ENCODE measurements around the gene IQUB. TPM values are rescaled to one million over a fixed set of nuclear protein-coding genes. Genes with fewer than 3 reads are reported as not detected.

Gene IQUB
- polyA plus RNA-seq, 1 donor (not counting 4 experiments of a cell fraction or from before 2014, with no cell fraction given): 0.04 TPM

- no peaks in the 10 kb centered on the region for H3K79me2 ChIP-seq (ENCODE audit: control insufficient read depth, insufficient read depth, low read length)
- H3K4me2 ChIP-seq (ENCODE audit: control insufficient read depth, extremely low read depth, insufficient read depth, low read depth, low read length): no peak overlapping the region
- H3K36me3 ChIP-seq (ENCODE audit: control insufficient read depth in 2 of 2, extremely low read depth in 1 of 2, insufficient read depth in 2 of 2, low read length in 2 of 2): no peaks in the 10 kb centered on the region
- no peaks in the 10 kb centered on the region for H4K20me1 ChIP-seq (ENCODE audit: control insufficient read depth, extremely low read depth, insufficient read depth, low read length)
- H3K9ac ChIP-seq (ENCODE audit: control insufficient read depth, extremely low read depth, insufficient read depth, low read length): no peak overlapping the region
- no peak for TF ChIP-seq EZH2 (IDR thresholded peaks at IDR 0.05; ENCODE audit: low read length)
- TF ChIP-seq, protein P1, sequence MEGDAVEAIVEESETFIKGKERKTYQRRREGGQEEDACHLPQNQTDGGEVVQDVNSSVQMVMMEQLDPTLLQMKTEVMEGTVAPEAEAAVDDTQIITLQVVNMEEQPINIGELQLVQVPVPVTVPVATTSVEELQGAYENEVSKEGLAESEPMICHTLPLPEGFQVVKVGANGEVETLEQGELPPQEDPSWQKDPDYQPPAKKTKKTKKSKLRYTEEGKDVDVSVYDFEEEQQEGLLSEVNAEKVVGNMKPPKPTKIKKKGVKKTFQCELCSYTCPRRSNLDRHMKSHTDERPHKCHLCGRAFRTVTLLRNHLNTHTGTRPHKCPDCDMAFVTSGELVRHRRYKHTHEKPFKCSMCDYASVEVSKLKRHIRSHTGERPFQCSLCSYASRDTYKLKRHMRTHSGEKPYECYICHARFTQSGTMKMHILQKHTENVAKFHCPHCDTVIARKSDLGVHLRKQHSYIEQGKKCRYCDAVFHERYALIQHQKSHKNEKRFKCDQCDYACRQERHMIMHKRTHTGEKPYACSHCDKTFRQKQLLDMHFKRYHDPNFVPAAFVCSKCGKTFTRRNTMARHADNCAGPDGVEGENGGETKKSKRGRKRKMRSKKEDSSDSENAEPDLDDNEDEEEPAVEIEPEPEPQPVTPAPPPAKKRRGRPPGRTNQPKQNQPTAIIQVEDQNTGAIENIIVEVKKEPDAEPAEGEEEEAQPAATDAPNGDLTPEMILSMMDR (optimal IDR thresholded peaks at IDR 0.05 in 1 of 3, IDR thresholded peaks at IDR 0.05 in 1 of 3, conservative IDR thresholded peaks at IDR 0.05 in 1 of 3; ENCODE audit: extremely low read depth in 1 of 3, insufficient read depth in 2 of 3, low read length in 3 of 3): no peak
- no peak overlapping the region for H2AFZ ChIP-seq (ENCODE audit: control insufficient read depth, low read length)
- no peak for FAIRE-seq
- no peaks in the 10 kb centered on the region for H3K9me3 ChIP-seq (ENCODE audit: control insufficient read depth, low read depth, low read length)
- no peak overlapping the region for H3K4me3 ChIP-seq (ENCODE audit: control insufficient read depth in 2 of 3, extremely low read depth in 1 of 3, insufficient read depth in 2 of 3, low read depth in 1 of 3, low read length in 3 of 3)
- DNase-seq (ENCODE audit: low read depth, low spot score): no peak
- no peaks in the 10 kb centered on the region for H3K4me1 ChIP-seq (ENCODE audit: control insufficient read depth, extremely low read depth, insufficient read depth, low read length)
- dilution Hi-C loops (cut with MboI; ENCODE audit: extremely low pct_ligation_motif_present, low sequenced_read_pairs): no loop called here
- no peak overlapping the region for H3K27ac ChIP-seq (ENCODE audit: control insufficient read depth, insufficient read depth, low read length)
- H3K27me3 ChIP-seq (ENCODE audit: control insufficient read depth, extremely low read depth, insufficient read depth, low read length): no peaks in the 10 kb centered on the region
- no peaks in the 10 kb centered on the region for H3K9me1 ChIP-seq (ENCODE audit: control insufficient read depth, extremely low read depth, insufficient read depth, low read length)
Observed at GRCh38 chr7:123472327-123472726, 62.1 kb downstream of the IQUB start.

GRCh38 chr7:123468303-123468702, 66.1 kb downstream of the IQUB start:
- Histone ChIP-seq H3K9me1 (ENCODE audit: control insufficient read depth, extremely low read depth, insufficient read depth, low read length) (no peaks in the 10 kb centered on the region), H3K27ac (ENCODE audit: control insufficient read depth, insufficient read depth, low read length) (no peak overlapping the region), H3K4me2 (ENCODE audit: control insufficient read depth, extremely low read depth, insufficient read depth, low read depth, low read length) (no peak overlapping the region), H3K9ac (ENCODE audit: control insufficient read depth, extremely low read depth, insufficient read depth, low read length) (no peak overlapping the region), H3K9me3 (ENCODE audit: control insufficient read depth, low read depth, low read length) (no peaks in the 10 kb centered on the region), H3K4me1 (ENCODE audit: control insufficient read depth, extremely low read depth, insufficient read depth, low read length) (no peaks in the 10 kb centered on the region), H3K36me3 (ENCODE audit: control insufficient read depth in 2 of 2, extremely low read depth in 1 of 2, insufficient read depth in 2 of 2, low read length in 2 of 2) (no peaks in the 10 kb centered on the region), H4K20me1 (ENCODE audit: control insufficient read depth, extremely low read depth, insufficient read depth, low read length) (no peaks in the 10 kb centered on the region), H2AFZ (ENCODE audit: control insufficient read depth, low read length) (no peak overlapping the region), H3K27me3 (ENCODE audit: control insufficient read depth, extremely low read depth, insufficient read depth, low read length) (no peaks in the 10 kb centered on the region), H3K4me3 (ENCODE audit: control insufficient read depth in 2 of 3, extremely low read depth in 1 of 3, insufficient read depth in 2 of 3, low read depth in 1 of 3, low read length in 3 of 3) (no peak overlapping the region), H3K79me2 (ENCODE audit: control insufficient read depth, insufficient read depth, low read length) (no peaks in the 10 kb centered on the region)
- dilution Hi-C loops (cut with MboI; ENCODE audit: extremely low pct_ligation_motif_present, low sequenced_read_pairs): no loop called here
- FAIRE-seq (no peak), DNase-seq (ENCODE audit: low read depth, low spot score) (no peak)
- TF ChIP-seq EZH2 (IDR thresholded peaks at IDR 0.05; ENCODE audit: low read length): no peak
- TF ChIP-seq, protein P1 (optimal IDR thresholded peaks at IDR 0.05 in 1 of 3, IDR thresholded peaks at IDR 0.05 in 1 of 3, conservative IDR thresholded peaks at IDR 0.05 in 1 of 3; ENCODE audit: extremely low read depth in 1 of 3, insufficient read depth in 2 of 3, low read length in 3 of 3): no peak
